ENCODE measurements around the gene ATP6V0A1.

ATP6V0A1 gene

DNA sequence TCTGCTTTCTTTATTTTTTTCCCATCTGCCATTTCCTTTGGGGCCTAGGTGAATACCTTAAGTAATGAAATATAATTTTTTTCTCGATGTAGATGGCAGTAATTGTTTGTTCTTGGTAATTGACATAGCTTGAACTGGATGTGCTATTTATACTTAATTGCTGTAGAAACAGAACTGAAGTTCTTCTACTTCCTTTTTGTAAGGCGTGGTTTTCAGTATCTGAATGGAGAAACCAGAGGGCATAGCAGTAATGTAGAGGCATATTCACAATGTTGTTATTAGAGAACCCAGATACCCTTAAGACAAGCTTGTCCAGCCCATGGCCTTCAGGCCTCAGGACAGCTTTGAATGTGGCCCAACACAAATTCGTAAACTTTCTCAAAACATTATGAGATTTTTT lies 16.4 kb downstream of the ATP6V0A1 start:
- TF ChIP-seq TOX (CRISPR knock-in tag; IDR thresholded peaks at IDR 0.05; ENCODE audit: borderline replicate concordance) = no peak
- TF ChIP-seq OSR1 (CRISPR knock-in tag; IDR thresholded peaks at IDR 0.05) = no peak
- no peak for TF ChIP-seq BACH2 (CRISPR knock-in tag; IDR thresholded peaks at IDR 0.05; ENCODE audit: borderline replicate concordance)
- no peak for TF ChIP-seq POU6F1 (CRISPR knock-in tag; IDR thresholded peaks at IDR 0.05; ENCODE audit: borderline replicate concordance, low read depth)
- no peak for TF ChIP-seq CREB5 (CRISPR knock-in tag; IDR thresholded peaks at IDR 0.05; ENCODE audit: low read depth)
- TF ChIP-seq ZFP30 (CRISPR knock-in tag; IDR thresholded peaks at IDR 0.05) = no peak
- TF ChIP-seq ZFP3 (CRISPR knock-in tag; IDR thresholded peaks at IDR 0.05) = no peak
- TF ChIP-seq GLIS3 (CRISPR knock-in tag; IDR thresholded peaks at IDR 0.05) = no peak
- TF ChIP-seq SNAI2 (CRISPR knock-in tag; IDR thresholded peaks at IDR 0.05) = no peak
- no peak for TF ChIP-seq ARNTL (CRISPR knock-in tag; IDR thresholded peaks at IDR 0.05; ENCODE audit: borderline replicate concordance, low read depth)
- TF ChIP-seq ZC3H10 (CRISPR knock-in tag; IDR thresholded peaks at IDR 0.05) = no peak
- no peak for TF ChIP-seq ESRRG (CRISPR knock-in tag; IDR thresholded peaks at IDR 0.05)
- TF ChIP-seq TSHZ2 (CRISPR knock-in tag; IDR thresholded peaks at IDR 0.05) = no peak
- TF ChIP-seq CSRNP3 (CRISPR knock-in tag; IDR thresholded peaks at IDR 0.05) = no peak
- no peak for TF ChIP-seq ZNF565 (CRISPR knock-in tag; conservative IDR thresholded peaks at IDR 0.05; ENCODE audit: low read depth)
- TF ChIP-seq, protein P1, sequence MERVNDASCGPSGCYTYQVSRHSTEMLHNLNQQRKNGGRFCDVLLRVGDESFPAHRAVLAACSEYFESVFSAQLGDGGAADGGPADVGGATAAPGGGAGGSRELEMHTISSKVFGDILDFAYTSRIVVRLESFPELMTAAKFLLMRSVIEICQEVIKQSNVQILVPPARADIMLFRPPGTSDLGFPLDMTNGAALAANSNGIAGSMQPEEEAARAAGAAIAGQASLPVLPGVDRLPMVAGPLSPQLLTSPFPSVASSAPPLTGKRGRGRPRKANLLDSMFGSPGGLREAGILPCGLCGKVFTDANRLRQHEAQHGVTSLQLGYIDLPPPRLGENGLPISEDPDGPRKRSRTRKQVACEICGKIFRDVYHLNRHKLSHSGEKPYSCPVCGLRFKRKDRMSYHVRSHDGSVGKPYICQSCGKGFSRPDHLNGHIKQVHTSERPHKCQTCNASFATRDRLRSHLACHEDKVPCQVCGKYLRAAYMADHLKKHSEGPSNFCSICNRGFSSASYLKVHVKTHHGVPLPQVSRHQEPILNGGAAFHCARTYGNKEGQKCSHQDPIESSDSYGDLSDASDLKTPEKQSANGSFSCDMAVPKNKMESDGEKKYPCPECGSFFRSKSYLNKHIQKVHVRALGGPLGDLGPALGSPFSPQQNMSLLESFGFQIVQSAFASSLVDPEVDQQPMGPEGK (CRISPR knock-in tag; IDR thresholded peaks at IDR 0.05; ENCODE audit: borderline replicate concordance) = no peak
- no peak for TF ChIP-seq ZNF8 (CRISPR knock-in tag; IDR thresholded peaks at IDR 0.05)
- TF ChIP-seq ISL1 (CRISPR knock-in tag; IDR thresholded peaks at IDR 0.05) = no peak
- no peak for TF ChIP-seq ZNF70 (CRISPR knock-in tag; IDR thresholded peaks at IDR 0.05)
- no peak for ATAC-seq

DNA sequence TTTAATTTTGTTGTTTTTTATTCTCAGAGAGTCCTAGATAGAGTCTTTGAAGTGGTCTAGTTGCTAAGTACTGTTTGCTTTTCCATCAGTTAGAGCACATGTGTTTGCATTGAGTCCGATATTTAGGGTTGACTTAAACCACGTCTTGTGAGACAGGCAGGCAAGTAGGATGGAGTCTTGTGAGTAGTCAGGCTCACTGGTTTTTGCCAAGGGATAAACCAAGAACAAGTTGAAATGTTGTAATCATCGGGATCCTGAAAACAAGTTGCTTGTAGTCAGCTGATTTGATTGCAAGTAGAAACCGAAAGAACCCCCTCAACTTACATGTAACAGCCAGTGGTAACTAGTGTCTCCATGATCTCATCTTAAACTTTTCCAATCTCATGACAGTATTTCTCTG lies 17.2 kb downstream of the ATP6V0A1 start:
- ATAC-seq = no peak
- TF ChIP-seq ISL1 (CRISPR knock-in tag; IDR thresholded peaks at IDR 0.05) (no peak), ARNTL (CRISPR knock-in tag; IDR thresholded peaks at IDR 0.05; ENCODE audit: borderline replicate concordance, low read depth) (no peak), PPARA (CRISPR knock-in tag; IDR thresholded peaks at IDR 0.05; ENCODE audit: borderline replicate concordance) (no peak), CREB5 (CRISPR knock-in tag; IDR thresholded peaks at IDR 0.05; ENCODE audit: low read depth) (no peak), TSHZ2 (CRISPR knock-in tag; IDR thresholded peaks at IDR 0.05) (no peak), ZC3H10 (CRISPR knock-in tag; IDR thresholded peaks at IDR 0.05) (no peak), SNAI2 (CRISPR knock-in tag; IDR thresholded peaks at IDR 0.05) (no peak), CSDC2 (CRISPR knock-in tag; IDR thresholded peaks at IDR 0.05) (no peak), TOX (CRISPR knock-in tag; IDR thresholded peaks at IDR 0.05; ENCODE audit: borderline replicate concordance) (no peak), BACH2 (CRISPR knock-in tag; IDR thresholded peaks at IDR 0.05; ENCODE audit: borderline replicate concordance) (no peak), ZFP3 (CRISPR knock-in tag; IDR thresholded peaks at IDR 0.05) (no peak), GLIS3 (CRISPR knock-in tag; IDR thresholded peaks at IDR 0.05) (no peak), POU6F1 (CRISPR knock-in tag; IDR thresholded peaks at IDR 0.05; ENCODE audit: borderline replicate concordance, low read depth) (no peak)
- TF ChIP-seq, protein P1 (CRISPR knock-in tag; IDR thresholded peaks at IDR 0.05; ENCODE audit: borderline replicate concordance) = no peak

All from SK-N-SH treated with all-trans-retinoic acid at 6 μM for 48 hours (cell line).